GM13977 (cell line): ENCODE results near the gene ARHGDIB.

ENCODE experiments used
- DNase-seq: peaks from one replicate; pipeline ENCODE4 v3.0.0; 2012; ENCODE audit warnings: low spot score
- CTCF ChIP-seq: IDR thresholded peaks from 2 replicates; pipeline ENCODE4 v1.5.1; 2012; ENCODE audit warnings: mild to moderate bottlenecking, control low read depth; ENCODE audit not compliant: insufficient read depth; ENCODE audit errors: extremely low read depth, missing control alignments
- in situ Hi-C: fragments of 300-500 bp; cut with MboI; formaldehyde crosslinking; loops from one replicate; pipeline ENCODE4 v1.12.0; 2022; ENCODE audit warnings: low sequenced_read_pairs, low pct_unique_long_range_greater_than_20kb, mixed read lengths, inconsistent platforms; ENCODE audit not compliant: unreplicated experiment

ARHGDIB gene

GRCh38 chr12:14961466-14962152 lies at the start of gene ARHGDIB:
Gene ARHGDIB (minus strand): TSS chr12:14961601. CDS start chr12:14950712, 10,889 bp downstream.
- no peak for TF ChIP-seq CTCF
- in situ Hi-C loops: no loop called here
- peak; percentile 38 for DNase-seq

GRCh38 chr12:15011162-15011561 lies 49.8 kb upstream of the ARHGDIB start:
- no peak for TF ChIP-seq CTCF
- in situ Hi-C loops: no loop called here
- DNase-seq: no peak

GRCh38 chr12:15007551-15007950 lies 46.1 kb upstream of the ARHGDIB start:
- no peak for DNase-seq
- TF ChIP-seq CTCF: no peak
- in situ Hi-C loops: no loop called here

- in situ Hi-C loops: no loop called here
- no peak for DNase-seq
- no peak for TF ChIP-seq CTCF
These were observed 43.7 kb upstream of the ARHGDIB start for GRCh38 chr12:15005064-15005463.

GRCh38 chr12:15004421-15004820 lies 43.0 kb upstream of the ARHGDIB start:
- DNase-seq: no peak
- in situ Hi-C loops: no loop called here
- TF ChIP-seq CTCF: no peak

- TF ChIP-seq CTCF: no peak
- DNase-seq: no peak
- in situ Hi-C loops: no loop called here
These were observed 40.5 kb upstream of the ARHGDIB start for GRCh38 chr12:15001733-15002382.
